HepG2 (cell line): ENCODE measurements around the gene RSBN1. TPM values are rescaled to one million over a fixed set of nuclear protein-coding genes. Genes with fewer than 3 reads are reported as not detected.

Source experiments
- ATAC-seq: fragments of 200-7000 bp; cut with Tn5 transposase; 3 replicates; pipeline ENCODE4 v1.9.1; 2020; ENCODE audit warnings: mild to moderate bottlenecking, moderate library complexity
- BruUV-seq: library from RNA; stranded (reverse); fragments of 400-500 nt; replicated peaks from 2 replicates; lab custom pipeline; 2021; lab: Mats Ljungman, UMichigan
- CTCF ChIA-PET: fragments of 300-600 bp; formaldehyde crosslinking; extraction: SDS; loops from one replicate; lab custom pipeline; 2021; ENCODE audit warnings: low total read pairs, inconsistent platforms, low intra/inter-chr PET ratio; lab: Yijun Ruan, JAX
- POLR2A ChIA-PET: fragments of 350-600 bp; sonication (Branson Sonifier 250); formaldehyde crosslinking; loops from one replicate; lab custom pipeline; 2020; ENCODE audit warnings: antibody characterized with exemption, inconsistent platforms; lab: Yijun Ruan, JAX
- DNase-seq: peaks from one replicate; pipeline ENCODE4 v3.0.0-alpha.2; 2015; ENCODE audit warnings: low spot score
- FAIRE-seq: peaks from 3 replicates; lab custom pipeline; 2011; peaks lifted over from hg19 to GRCh38; lab: Jason Lieb, UNC
- H2AFZ ChIP-seq: one replicate; pipeline ENCODE4 v1.6.1; 2011; ENCODE audit warnings: low read length, inconsistent platforms
- H3K27ac ChIP-seq: fragments of 300-600 bp; 3 replicates; pipeline ENCODE4 v1.8.0; 2011; ENCODE audit warnings: mixed run types, mild to moderate bottlenecking, mixed read lengths, low read length, inconsistent platforms; ENCODE audit not compliant: insufficient read depth; ENCODE audit errors: extremely low read length
- H3K27me3 ChIP-seq, 2 experiments: fragments of 200-600 bp in 1 of 2; 2 replicates in 1 of 2; 3 replicates in 1 of 2; pipeline versions ENCODE4 v1.6.0 to v1.8.0; 2011; ENCODE audit warnings: low read length in 2 of 2, mild to moderate bottlenecking in 2 of 2, moderate library complexity in 2 of 2, inconsistent platforms in 1 of 2; ENCODE audit not compliant: insufficient read depth in 2 of 2, control insufficient read depth in 1 of 2
- H3K36me3 ChIP-seq, 2 experiments: fragments of 200-600 bp in 1 of 2; replicated peaks in 1 of 2; 2 replicates in 1 of 2; 3 replicates in 1 of 2; pipeline versions ENCODE4 v1.5.1 to v1.8.0; 2011; ENCODE audit warnings: low read length in 2 of 2, inconsistent platforms in 1 of 2; ENCODE audit not compliant: insufficient read depth in 2 of 2, control insufficient read depth in 1 of 2
- H3K4me1 ChIP-seq: 2 replicates; pipeline ENCODE4 v1.5.1; 2012; ENCODE audit warnings: low read length, inconsistent platforms; ENCODE audit not compliant: insufficient read depth
- H3K4me2 ChIP-seq: 2 replicates; pipeline ENCODE4 v1.6.0; 2011; ENCODE audit warnings: low read depth, low read length, inconsistent platforms
- H3K4me3 ChIP-seq, 3 experiments: fragments of 200-600 bp in 1 of 3; sonication (generic), shearing (Covaris generic) in 1 of 3; replicated peaks in 1 of 3; 2 replicates each; pipeline ENCODE4 v1.5.1; 2011 to 2016; ENCODE audit warnings: low read length in 3 of 3, inconsistent platforms in 2 of 3, low read depth in 2 of 3, mild to moderate bottlenecking in 2 of 3, control low read depth in 1 of 3, mixed read lengths in 1 of 3; ENCODE audit not compliant: insufficient read depth in 1 of 3
- H3K79me2 ChIP-seq: one replicate; pipeline ENCODE4 v1.6.1; 2011; ENCODE audit warnings: low read length, inconsistent platforms; ENCODE audit not compliant: insufficient read depth
- H3K9ac ChIP-seq: 2 replicates; pipeline ENCODE4 v1.6.0; 2011; ENCODE audit warnings: mild to moderate bottlenecking, low read depth, low read length, inconsistent platforms; ENCODE audit not compliant: insufficient read depth
- H3K9me3 ChIP-seq: 2 replicates; pipeline ENCODE4 v1.5.1; 2012; ENCODE audit warnings: mild to moderate bottlenecking, low read length
- H4K20me1 ChIP-seq: 2 replicates; pipeline ENCODE4 v1.6.0; 2011; ENCODE audit warnings: inconsistent platforms, mild to moderate bottlenecking, low read length, moderate library complexity; ENCODE audit not compliant: insufficient read depth
- EZH2 ChIP-seq: conservative IDR thresholded peaks from 2 replicates; pipeline ENCODE4 v1.6.1; 2012; ENCODE audit warnings: mild to moderate bottlenecking, low read depth, low read length, moderate library complexity
- HCFC1 ChIP-seq: fragments of 150-350 bp; IDR thresholded peaks from 2 replicates; pipeline ENCODE4 v1.6.1; 2014; ENCODE audit warnings: low read depth, low read length
- KDM5A ChIP-seq: fragments of 200-600 bp; sonication (generic); IDR thresholded peaks from 2 replicates; pipeline ENCODE4 v1.7.0; 2018; ENCODE audit warnings: antibody characterized with exemption, mild to moderate bottlenecking, low read length, borderline replicate concordance
- MAFF ChIP-seq: IDR thresholded peaks from 2 replicates; pipeline ENCODE4 v1.6.1; 2011; ENCODE audit warnings: low read depth, low read length, improper control_type of control experiment
- MAFK ChIP-seq, 2 experiments: IDR thresholded peaks in 1 of 2; conservative IDR thresholded peaks in 1 of 2; 2 replicates each; pipeline ENCODE4 v1.6.1; 2011; ENCODE audit warnings: improper control_type of control experiment in 2 of 2, low read length in 2 of 2
- REL ChIP-seq: sonication (generic); formaldehyde crosslinking; conservative IDR thresholded peaks from 2 replicates; pipeline ENCODE4 v1.8.0; 2022; ENCODE audit warnings: mild to moderate bottlenecking, missing genetic modification reagents, moderate library complexity
- XRCC5 ChIP-seq: fragments of 200-400 bp; formaldehyde crosslinking; optimal IDR thresholded peaks from 2 replicates; pipeline ENCODE3; 2017; ENCODE audit warnings: mild to moderate bottlenecking, low read length
- ZFAT ChIP-seq: sonication (generic); formaldehyde crosslinking; conservative IDR thresholded peaks from 2 replicates; pipeline ENCODE4 v1.8.1; 2023; ENCODE audit warnings: missing genetic modification reagents, inconsistent platforms
- ZNF441 ChIP-seq: sonication (generic); formaldehyde crosslinking; IDR thresholded peaks from 2 replicates; pipeline ENCODE4 v1.7.0; 2021; ENCODE audit warnings: missing genetic modification reagents, borderline replicate concordance
- ZNF747 ChIP-seq: sonication (generic); formaldehyde crosslinking; IDR thresholded peaks from 2 replicates; pipeline ENCODE4 v1.8.1; 2023; ENCODE audit warnings: missing genetic modification reagents, mild to moderate bottlenecking, borderline replicate concordance
- WGBS: methylation state at CpG from one replicate; pipeline ENCODE4 v1.1.6; 2017; ENCODE audit warnings: low lambda C conversion rate; 5-methylcytosine and 5-hydroxymethylcytosine counted together
- in situ Hi-C: cut with HindIII; loops from 2 replicates; pipeline ENCODE4 v1.10.0; 2017; ENCODE audit warnings: low pct_unique_long_range_greater_than_20kb; ENCODE audit not compliant: extremely low pct_ligation_motif_present
- intact Hi-C: fragments of 100-400 bp; cut with micrococcal nuclease; formaldehyde crosslinking; loops from one replicate; pipeline ENCODE4 v1.10.0; 2022; ENCODE audit not compliant: unreplicated experiment
- polyA plus RNA-seq, 8 experiments: library from polyadenylated mRNA; depleted of rRNA in 3 of 8; stranded (reverse) in 7 of 8; unstranded in 1 of 8; fragments of >200 nt; fragmentation: Illumina TruSeq in 4 of 8; extraction: Trizol in 4 of 8; gene quantifications; 2 replicates each; pipeline versions ENCODE4 v1.2.1 to v1.2.3, GENCODE V29; 2011 to 2016; ENCODE audit warnings: low read depth in 4 of 8, missing spikeins in 1 of 8, mixed read lengths in 1 of 8; ENCODE audit not compliant: insufficient read depth in 1 of 8
- total RNA-seq, 5 experiments: library from RNA; depleted of rRNA; stranded (reverse); fragments of >200 nt; fragmentation: Illumina TruSeq; extraction: Trizol; gene quantifications; 2 replicates each; pipeline ENCODE4 v1.2.3, GENCODE V29; 2016; ENCODE audit warnings: low read depth in 1 of 5

Gene RSBN1
- total and polyA plus RNA-seq, 2 of the 13 experiments (the other 11 are each of a cell fraction or from before 2014, with no cell fraction given) = 8.3 to 10.4 TPM

DNA sequence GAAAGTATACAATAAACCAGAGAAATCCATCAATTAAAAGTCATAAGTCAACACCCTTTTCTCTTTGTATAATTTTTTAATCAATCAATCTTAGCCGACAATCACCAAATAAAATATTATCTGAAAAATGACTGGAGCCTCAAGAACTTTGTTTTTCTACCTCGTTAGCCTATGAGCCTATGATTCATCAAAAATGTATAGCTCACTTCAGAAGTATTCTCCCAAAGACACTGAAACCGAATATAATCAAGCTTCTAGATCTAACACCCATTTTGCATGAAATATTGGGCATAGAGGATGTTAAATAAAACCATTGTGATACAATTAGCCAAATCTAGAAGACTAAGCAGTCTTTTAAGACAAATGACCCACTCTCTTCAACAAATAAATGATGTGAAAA lies 17.8 kb upstream of the RSBN1 start (continued):
- no peak for TF ChIP-seq REL (CRISPR knock-in tag)
- no peak for TF ChIP-seq ZNF441 (CRISPR knock-in tag)

DNA sequence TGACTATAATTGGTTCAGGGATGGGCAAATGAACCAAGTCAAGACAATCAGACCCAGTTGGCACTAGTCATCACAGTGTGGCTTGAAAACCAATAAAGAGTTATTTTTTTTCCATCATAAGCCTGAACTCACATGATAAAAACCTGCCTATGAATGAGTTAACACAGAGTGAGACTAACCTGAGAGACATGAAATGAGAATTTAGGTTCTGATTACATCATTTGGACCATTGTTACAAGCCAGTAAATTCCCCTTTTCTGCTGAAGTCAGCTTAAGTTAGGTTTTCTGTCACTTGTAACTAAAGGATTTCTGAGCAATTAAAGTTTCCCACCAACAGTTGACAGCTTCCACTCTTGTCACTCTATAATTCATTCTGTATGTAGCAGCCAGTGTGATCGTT lies 9.6 kb upstream of the RSBN1 start:
- no peaks in the 10 kb centered on the region for H3K9me3 ChIP-seq
- no peaks in the 10 kb centered on the region for H3K4me1 ChIP-seq
- no peaks in the 10 kb centered on the region for H3K79me2 ChIP-seq
- no TSS peak for BruUV-seq
- CTCF ChIA-PET = no interaction called here
- H2AFZ ChIP-seq = no peak overlapping the region
- H3K27ac ChIP-seq = no peak overlapping the region
- in situ Hi-C loops = no loop called here
- H3K27me3 ChIP-seq = no peaks in the 10 kb centered on the region
- ATAC-seq (no peak), DNase-seq (no peak), FAIRE-seq (no peak)
- H3K4me3 ChIP-seq = no peak overlapping the region
- intact Hi-C loops = no loop called here
- POLR2A ChIA-PET = no interaction called here
- no peaks in the 10 kb centered on the region for H4K20me1 ChIP-seq
- H3K36me3 ChIP-seq = no peaks in the 10 kb centered on the region
- 8% methylated on average over 1 of the region's 1 CpG for WGBS
- no peak overlapping the region for H3K4me2 ChIP-seq
- no peak overlapping the region for H3K9ac ChIP-seq
- no peak for TF ChIP-seq EZH2
- TF ChIP-seq MAFK (conservative IDR thresholded peaks at IDR 0.05 in 1 of 2, IDR thresholded peaks at IDR 0.05 in 1 of 2; ENCODE audit: low read length in 2 of 2) = peak; percentile 30 to 71; a peak in 2 of 4 replicates
- no peak for TF ChIP-seq ZFAT
- peak; percentile 29; the same call in 1 of the 2 replicates for TF ChIP-seq MAFF

DNA sequence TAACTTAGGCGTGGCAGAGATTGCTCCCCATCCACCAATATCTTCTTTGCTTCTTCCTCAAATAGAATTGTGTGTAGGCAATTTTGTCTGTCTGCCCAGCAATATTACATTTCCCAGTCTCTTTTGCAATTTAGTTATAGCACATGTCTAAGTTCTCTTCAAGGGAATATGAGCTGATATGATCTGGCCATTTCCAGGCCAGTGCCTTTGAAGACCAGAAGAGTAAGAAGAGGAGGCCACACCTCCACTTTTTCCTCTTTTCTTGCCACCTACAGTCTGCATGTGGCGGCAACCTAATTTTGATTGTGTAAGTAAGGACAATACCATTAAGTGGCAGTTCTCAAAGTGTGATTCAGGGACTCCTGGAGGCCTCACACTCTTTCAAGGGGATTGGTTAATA lies 6.3 kb upstream of the RSBN1 start:
- DNase-seq = no peak
- Histone ChIP-seq H3K4me2 (no peak overlapping the region), H3K9ac (no peak overlapping the region), H3K4me3 (no peak overlapping the region), H2AFZ (no peak overlapping the region), H3K36me3 (no peaks in the 10 kb centered on the region), H3K79me2 (no peaks in the 10 kb centered on the region), H3K27ac (no peak overlapping the region), H3K4me1 (no peaks in the 10 kb centered on the region), H4K20me1 (no peaks in the 10 kb centered on the region), H3K27me3 (no peaks in the 10 kb centered on the region), H3K9me3 (no peaks in the 10 kb centered on the region)
- POLR2A ChIA-PET = no interaction called here
- in situ Hi-C loops (no loop called here), intact Hi-C loops (no loop called here)
- no peak for ATAC-seq
- no TSS peak for BruUV-seq
- no peak for FAIRE-seq
- CTCF ChIA-PET = no interaction called here
- 56% methylated on average over 2 of the region's 2 CpGs for WGBS
- TF ChIP-seq KDM5A = no peak
- TF ChIP-seq HCFC1 = no peak
- no peak for TF ChIP-seq ZNF747
- no peak for TF ChIP-seq XRCC5
